Lung microvascular endothelial cell (primary cell): Measurements from ENCODE around the gene PEX11G. TPM values are rescaled to one million over a fixed set of nuclear protein-coding genes. Genes with fewer than 3 reads are reported as not detected.
"Not testable (repeated sequence)": the region's sequence is repeated elsewhere in the genome, so short reads cannot be mapped to it uniquely, and the experiment has no call there.

Experiments used
- DNase-seq, 2 donors: peaks; one replicate each; pipeline versions ENCODE4 v3.0.0 to v3.0.0-alpha.2; 2010; ENCODE audit warnings: low read depth in 2 of 2
- total RNA-seq: library from RNA; depleted of rRNA; stranded (reverse); fragments of >200 nt; gene quantifications from 2 replicates; pipeline ENCODE4 v1.2.1, GENCODE V29; 2014

PEX11G gene
- total RNA-seq, 1 donor from 2014 or later = 1.6 TPM

DNA sequence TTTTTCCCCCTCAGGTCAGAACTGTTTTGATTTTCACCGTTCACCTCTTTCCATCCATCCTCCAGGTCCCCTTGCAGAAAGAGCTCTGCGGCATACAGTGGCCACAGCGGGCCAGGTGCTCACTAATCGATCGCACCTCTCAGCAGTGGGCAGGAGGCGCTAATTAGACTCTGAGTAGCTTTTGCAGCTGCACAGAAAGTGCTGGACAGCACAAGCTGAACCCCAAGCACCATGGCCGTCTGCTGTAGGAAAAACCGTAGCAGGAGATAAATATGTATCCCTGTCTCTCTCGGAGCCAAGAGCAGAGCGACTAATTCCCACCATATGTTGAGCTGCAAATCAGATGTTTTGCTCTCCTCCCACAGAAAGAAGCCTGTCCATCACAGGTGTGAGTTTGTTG, 54.4 kb downstream of the PEX11G start:
- no peak for DNase-seq

- not testable (repeated sequence) for DNase-seq
Measured at GRCh38 chr19:7433456-7433855, 55.4 kb downstream of the PEX11G start.

DNA sequence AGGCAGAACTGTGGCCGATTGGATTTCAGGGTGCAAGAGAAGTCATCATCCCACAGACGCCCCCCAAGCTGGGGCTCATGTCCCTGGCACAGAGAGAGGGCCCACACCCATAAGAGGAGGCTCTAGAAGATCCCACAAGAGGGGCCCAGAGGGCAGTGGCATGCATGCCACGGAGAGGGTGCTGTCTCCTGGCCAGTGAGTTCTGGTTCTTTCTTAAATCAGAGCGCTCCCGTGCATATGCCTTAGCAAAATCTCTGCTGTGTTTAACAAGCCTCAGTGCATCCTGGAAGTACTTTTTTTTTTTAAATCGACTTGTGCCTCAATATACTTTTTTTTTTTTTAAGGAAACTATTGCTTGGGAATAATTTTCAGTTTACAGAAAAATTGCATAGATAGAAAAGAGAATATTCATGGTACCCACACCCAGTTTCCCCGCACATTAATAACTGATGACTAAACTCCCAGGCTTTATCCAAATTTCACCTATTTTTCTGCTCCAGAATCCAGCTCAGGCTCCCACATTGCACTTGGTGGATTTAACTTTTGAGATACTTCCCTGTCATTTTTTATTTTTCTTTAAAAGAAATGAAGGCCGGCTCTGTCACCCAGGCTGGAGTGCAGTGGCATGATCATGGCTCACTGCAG, 59.1 kb downstream of the PEX11G start:
- DNase-seq = no peak

DNA sequence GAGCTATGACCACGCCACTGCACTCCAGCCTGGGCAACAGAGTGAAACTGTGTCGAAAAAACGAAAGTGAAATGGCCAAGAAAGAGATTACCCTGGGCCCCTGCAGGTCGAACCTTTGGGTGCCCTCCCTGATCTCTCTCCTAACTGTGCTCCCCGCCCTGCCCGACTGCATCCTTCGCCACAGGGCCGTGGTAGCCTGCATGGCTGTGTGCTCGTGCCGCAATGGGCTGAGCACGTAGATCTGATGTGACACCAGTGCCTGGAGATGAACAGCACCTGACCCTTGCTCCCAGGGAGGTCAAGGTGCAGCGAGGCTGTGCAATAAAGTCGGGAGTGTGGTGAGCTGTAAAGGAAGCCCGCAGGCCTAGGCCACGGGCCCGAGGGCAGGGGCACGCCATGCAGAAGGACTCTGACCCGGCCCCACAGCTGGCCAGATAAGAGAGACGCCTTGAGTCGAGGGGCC, 60.2 kb downstream of the PEX11G start:
- no peak for DNase-seq

GRCh38 chr19:7427944-7428343, 60.9 kb downstream of the PEX11G start:
- no peak for DNase-seq

DNA sequence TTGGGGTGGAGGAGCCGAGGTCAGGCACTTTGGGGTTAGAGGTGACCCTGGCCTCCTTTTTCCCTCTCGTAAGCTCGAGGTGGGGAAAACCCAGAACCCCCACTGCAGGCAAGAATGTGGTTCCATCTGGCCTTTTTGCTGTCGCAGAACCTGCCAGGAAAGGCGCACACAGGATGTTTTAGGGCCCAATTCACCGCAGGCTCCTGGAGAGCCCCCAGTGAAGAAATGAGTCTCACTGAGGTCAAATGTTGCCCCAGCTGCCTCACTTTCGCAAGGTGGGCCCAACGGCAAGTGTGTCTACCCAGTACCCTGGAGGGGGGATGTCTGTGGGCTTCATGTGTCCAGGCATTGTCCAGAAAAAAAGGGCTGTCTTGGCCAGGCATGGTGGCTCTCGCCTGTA, 61.8 kb downstream of the PEX11G start:
- DNase-seq = no peak

Other genes starting within 250 kb of the PEX11G start
- gene INSR, start 194.6 kb downstream of the PEX11G start, total RNA-seq = 28.0 and 42.9 TPM in 2 replicates
- gene ARHGEF18, start 140.1 kb downstream of the PEX11G start, total RNA-seq = 16.8 and 19.4 TPM in 2 replicates
- gene ZNF358, start 27.1 kb upstream of the PEX11G start, total RNA-seq = 10.7 and 12.9 TPM in 2 replicates
- gene MCOLN1, start 33.6 kb upstream of the PEX11G start, total RNA-seq = 3.3 and 5.4 TPM in 2 replicates
- 59.9 and 88.3 TPM in 2 replicates for gene PNPLA6, start 46.7 kb upstream of the PEX11G start, total RNA-seq
- under 0.01 TPM in 2 replicates for gene CAMSAP3, start 106.8 kb upstream of the PEX11G start, total RNA-seq
- 15.7 and 17.3 TPM in 2 replicates for gene XAB2, start 140.5 kb upstream of the PEX11G start, total RNA-seq
- 37.0 and 40.1 TPM in 2 replicates for gene PET100, start 140.8 kb upstream of the PEX11G start, total RNA-seq
- not detected in 2 replicates for gene PCP2, start 144.7 kb upstream of the PEX11G start, total RNA-seq
- gene STXBP2, start 148.1 kb upstream of the PEX11G start, total RNA-seq = 23.3 and 29.8 TPM in 2 replicates
- not detected in 2 replicates for gene RETN, start 180.0 kb upstream of the PEX11G start, total RNA-seq
- gene MCEMP1, start 188.1 kb upstream of the PEX11G start, total RNA-seq = not detected in 2 replicates
- 63.4 and 82.5 TPM in 2 replicates for gene TRAPPC5, start 191.8 kb upstream of the PEX11G start, total RNA-seq
- not detected in 2 replicates for gene FCER2, start 213.1 kb upstream of the PEX11G start, total RNA-seq
- gene CLEC4G, start 243.1 kb upstream of the PEX11G start, total RNA-seq = not detected in 2 replicates